Ovary (tissue), 9 donors: Measurements from ENCODE around the gene IGSF9. TPM values are rescaled to one million over a fixed set of nuclear protein-coding genes. Genes with fewer than 3 reads are reported as not detected.

Source experiments
- DNase-seq, 5 donors: peaks; one replicate each; pipeline ENCODE4 v3.0.0-alpha.2; 2019 to 2020
- H3K27ac ChIP-seq, 2 donors: fragments of 200-600 bp; one replicate each; pipeline versions ENCODE4 v1.5.1 to v1.8.0; 2019 to 2022
- H3K27me3 ChIP-seq: fragments of 200-600 bp; one replicate; pipeline ENCODE4 v1.8.0; 2022
- H3K36me3 ChIP-seq: fragments of 200-600 bp; sonication (generic); one replicate; pipeline ENCODE4 v1.5.1; 2019
- H3K4me1 ChIP-seq: one replicate; pipeline ENCODE4 v1.8.1; 2013; ENCODE audit warnings: mild to moderate bottlenecking, moderate library complexity; ENCODE audit not compliant: insufficient read depth
- H3K4me3 ChIP-seq: fragments of 200-600 bp; sonication (generic); one replicate; pipeline ENCODE4 v1.5.1; 2017
- H3K9me3 ChIP-seq, 2 donors: fragments of 200-600 bp in 1 of 2; sonication (generic) in 1 of 2; one replicate each; pipeline versions ENCODE4 v1.5.1 to v1.8.1; 2013 to 2019; ENCODE audit warnings: mild to moderate bottlenecking in 1 of 2, moderate library complexity in 1 of 2
- CTCF ChIP-seq, 3 donors: fragments of 450-650 bp in 2 of 3; fragments of 200-600 bp in 1 of 3; IDR thresholded peaks; one replicate each; pipeline versions ENCODE4 v1.5.1 to v1.8.0; 2016 to 2022; ENCODE audit warnings: antibody characterized with exemption in 3 of 3, mild to moderate bottlenecking in 1 of 3
- EP300 ChIP-seq: sonication (generic); formaldehyde crosslinking; IDR thresholded peaks from one replicate; pipeline ENCODE4 v1.6.1; 2017; ENCODE audit warnings: antibody characterized with exemption
- POLR2A ChIP-seq: fragments of 450-650 bp; IDR thresholded peaks from one replicate; pipeline ENCODE4 v1.6.1; 2017; ENCODE audit warnings: antibody characterized with exemption, mild to moderate bottlenecking, moderate library complexity
- WGBS, 3 donors: extraction: QIAGEN DNeasy Blood & Tissue Kit in 1 of 3; methylation state at CpG; one replicate each; pipeline versions ENCODE4 v1.1.5 to v1.1.7; 2013 to 2017; 5-methylcytosine and 5-hydroxymethylcytosine counted together
- intact Hi-C, 4 donors: fragments of 100-400 bp; cut with DNase I; formaldehyde crosslinking; loops; one replicate each; pipeline versions ENCODE4 v1.11.0 to v1.15.1; 2022 to 2023
- polyA plus RNA-seq, 2 donors: library from polyadenylated mRNA; stranded (reverse); fragments of 200-250 nt in 1 of 2; fragments of 350-450 nt in 1 of 2; fragmentation: Illumina TruSeq in 1 of 2; extraction: RNeasy Lipid Tissue Mini Kit (QIAGEN cat#74804) in 1 of 2; gene quantifications; one replicate each; pipeline ENCODE4 v1.2.3, GENCODE V29; 2013 to 2014
- total RNA-seq, 7 donors: library from RNA; depleted of rRNA in 2 of 7; stranded (reverse); fragments of >200 nt in 2 of 7; fragmentation: NEBNext Ultra II Directional in 3 of 7; extraction: Animal tissue kit (Norgen Biotek cat#: 25700) in 3 of 7; gene quantifications; one replicate each; pipeline versions ENCODE4 v1.1.0 to v1.2.4, GENCODE V29; 2016 to 2023
- donor health status: DM: no; HTN: no; CAD: no; lungs with moderate emphysema.
- donor health status: DM: no; HTN: no; CAD: no.
- donor health status: Bipolar disorder and iron deficiency.
- donor health status: DM: yes; HTN: yes; CAD: no.
- donor health status: DM: no; HTN: no; CAD: no.
- donor health status: DM: yes; HTN: yes; CAD: no.

IGSF9 gene
- total and polyA plus RNA-seq, 9 donors = 0.10 to 14.0 (median 1.3) TPM

GRCh38 chr1:159920651-159921050 is 24.8 kb downstream of the IGSF9 start:
- DNase-seq = no peak
- H3K4me3 ChIP-seq = no peak overlapping the region
- WGBS, 3 donors = 77 to 91% (median 82%) methylated on average over 1 of the region's 1 CpG
- H3K9me3 ChIP-seq = no peaks in the 10 kb centered on the region
- TF ChIP-seq POLR2A (no peak), CTCF (IDR thresholded peaks at IDR 0.05) (no peak)
- intact Hi-C loops = loop anchor here in 3 of 4 donors (5.0 to 10.0 kb wide), 3 partner anchors 58 to 1474 kb away; partner anchors contain the start of gene VSIG8 (in 1 of the 3)
- no peaks in the 10 kb centered on the region for H3K27me3 ChIP-seq
- H3K27ac ChIP-seq = no peak overlapping the region
- peaks cover 23% of the 10 kb centered on the region for H3K4me1 ChIP-seq
- H3K36me3 ChIP-seq = no peaks in the 10 kb centered on the region

- no peaks in the 10 kb centered on the region for H3K9me3 ChIP-seq
- no peak overlapping the region for H3K4me3 ChIP-seq
- H3K27ac ChIP-seq = no peak overlapping the region
- no peaks in the 10 kb centered on the region for H3K27me3 ChIP-seq
- TF ChIP-seq EP300 = no peak
- TF ChIP-seq POLR2A = no peak
- TF ChIP-seq CTCF (IDR thresholded peaks at IDR 0.05) = no peak
- H3K36me3 ChIP-seq = no peaks in the 10 kb centered on the region
- 92 to 97% (median 95%) methylated on average over 10 of the region's 10 CpGs for WGBS, 3 donors
- H3K4me1 ChIP-seq = peaks cover 23% of the 10 kb centered on the region
- no peak for DNase-seq
- intact Hi-C loops = loop anchor here in 3 of 4 donors (5.0 to 10.0 kb wide), 3 partner anchors 58 to 1475 kb away; partner anchors contain the start of gene VSIG8 (in 1 of the 3)
These were observed 25.2 kb downstream of the IGSF9 start for GRCh38 chr1:159920202-159920601.

- Histone ChIP-seq H3K9me3 (no peaks in the 10 kb centered on the region), H3K4me3 (no peak overlapping the region), H3K27me3 (no peaks in the 10 kb centered on the region), H3K36me3 (no peaks in the 10 kb centered on the region), H3K27ac (no peak overlapping the region), H3K4me1 (peaks cover 23% of the 10 kb centered on the region)
- intact Hi-C loops = no loop called here
- TF ChIP-seq POLR2A (no peak), CTCF (IDR thresholded peaks at IDR 0.05) (no peak), EP300 (no peak)
- no peak for DNase-seq
- 92 to 96% (median 93%) methylated on average over 10 of the region's 10 CpGs for WGBS, 3 donors
These were observed 26.1 kb downstream of the IGSF9 start for GRCh38 chr1:159919236-159919865.

- intact Hi-C loops = no loop called here
- no peaks in the 10 kb centered on the region for H3K9me3 ChIP-seq
- no peak overlapping the region for H3K27ac ChIP-seq
- no peak overlapping the region for H3K4me3 ChIP-seq
- WGBS, 3 donors = 86 to 91% (median 89%) methylated on average over 13 of the region's 13 CpGs
- H3K4me1 ChIP-seq = peaks cover 20% of the 10 kb centered on the region
- TF ChIP-seq POLR2A (no peak), EP300 (no peak), CTCF (IDR thresholded peaks at IDR 0.05) (no peak)
- no peaks in the 10 kb centered on the region for H3K27me3 ChIP-seq
- no peak for DNase-seq
- no peaks in the 10 kb centered on the region for H3K36me3 ChIP-seq
These were observed 26.8 kb downstream of the IGSF9 start for GRCh38 chr1:159918352-159919200.
